ENCODE results near the gene PRR30. TPM values are rescaled to one million over a fixed set of nuclear protein-coding genes. Genes with fewer than 3 reads are reported as not detected.
A peak's percentile ranks its signal among the peaks of the same experiment; 100 is the strongest.

Gene PRR30
- total RNA-seq, 4 donors from 2014 or later, result 0.27 to 0.67 TPM; not detected in 2

DNA sequence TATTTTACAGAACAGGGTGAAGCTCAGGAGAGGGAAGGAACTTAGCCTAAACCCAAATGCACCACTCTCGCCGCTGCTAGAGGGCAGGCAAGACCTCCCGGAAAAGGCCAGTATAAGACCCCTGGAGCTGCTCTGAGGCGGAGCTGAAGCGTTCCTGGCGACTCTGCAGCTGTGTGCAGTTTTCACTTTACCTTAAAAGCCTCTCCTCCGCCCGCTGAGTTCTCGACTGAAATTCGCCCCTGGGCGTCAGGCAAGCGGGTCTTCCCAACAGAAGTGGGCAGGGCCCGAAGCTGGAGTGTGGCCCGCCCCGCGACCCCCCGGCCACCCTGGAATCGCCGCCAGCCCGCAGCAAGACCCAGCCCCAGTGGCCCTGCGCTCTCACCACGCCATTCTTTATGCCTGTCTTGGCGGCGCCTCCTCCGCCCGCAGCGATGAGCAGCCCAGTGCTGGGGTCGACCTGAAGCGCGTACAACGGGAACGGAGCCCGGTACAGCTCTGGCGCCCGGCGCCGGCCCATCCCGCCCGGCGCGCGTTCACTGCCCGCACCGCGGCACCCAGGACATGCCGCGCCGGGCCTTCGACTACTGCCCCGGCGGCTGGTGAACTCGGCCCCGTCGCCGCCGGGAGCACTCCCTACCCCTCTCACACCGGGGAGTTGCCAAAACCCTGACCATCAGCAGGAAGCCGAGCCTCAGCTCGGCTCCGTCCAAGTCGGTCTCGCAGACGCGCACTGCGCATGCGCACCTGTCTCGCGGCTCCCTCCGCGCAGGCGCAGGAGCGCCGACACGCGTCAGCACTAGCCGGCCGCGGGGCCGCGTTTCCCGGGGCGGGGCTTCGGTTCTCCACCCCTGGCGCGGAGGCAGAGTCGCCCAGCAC, 5.1 kb downstream of the PRR30 start, which contains the start of gene PREB:
Gene PREB, minus strand, starts transcription at position 732 of the 876 bp plus-strand sequence. Its CDS starts 215 bp downstream, at position 517.
- peak in 1 of 2 donors; percentile 92 for TF ChIP-seq POLR2A (IDR thresholded peaks at IDR 0.05)
- TF ChIP-seq, protein P1, sequence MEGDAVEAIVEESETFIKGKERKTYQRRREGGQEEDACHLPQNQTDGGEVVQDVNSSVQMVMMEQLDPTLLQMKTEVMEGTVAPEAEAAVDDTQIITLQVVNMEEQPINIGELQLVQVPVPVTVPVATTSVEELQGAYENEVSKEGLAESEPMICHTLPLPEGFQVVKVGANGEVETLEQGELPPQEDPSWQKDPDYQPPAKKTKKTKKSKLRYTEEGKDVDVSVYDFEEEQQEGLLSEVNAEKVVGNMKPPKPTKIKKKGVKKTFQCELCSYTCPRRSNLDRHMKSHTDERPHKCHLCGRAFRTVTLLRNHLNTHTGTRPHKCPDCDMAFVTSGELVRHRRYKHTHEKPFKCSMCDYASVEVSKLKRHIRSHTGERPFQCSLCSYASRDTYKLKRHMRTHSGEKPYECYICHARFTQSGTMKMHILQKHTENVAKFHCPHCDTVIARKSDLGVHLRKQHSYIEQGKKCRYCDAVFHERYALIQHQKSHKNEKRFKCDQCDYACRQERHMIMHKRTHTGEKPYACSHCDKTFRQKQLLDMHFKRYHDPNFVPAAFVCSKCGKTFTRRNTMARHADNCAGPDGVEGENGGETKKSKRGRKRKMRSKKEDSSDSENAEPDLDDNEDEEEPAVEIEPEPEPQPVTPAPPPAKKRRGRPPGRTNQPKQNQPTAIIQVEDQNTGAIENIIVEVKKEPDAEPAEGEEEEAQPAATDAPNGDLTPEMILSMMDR (IDR thresholded peaks at IDR 0.05), result peak in 1 of 6 experiments; percentile 7
- 0 to 2% methylated on average over 6 to 42 of the region's 86 CpGs for WGBS, 2 donors
- peaks cover 10 to 12% of the 10 kb centered on the region in 2 donors for H3K4me1 ChIP-seq
- H3K4me3 ChIP-seq (replicated peaks in 1 of 3), result peak within 1 kb of the TSS; percentile 65 to 100 (median 70)
- H3K27ac ChIP-seq, result peak within 1 kb of the TSS; percentile 48 to 87 (median 78)
- peaks cover 11 to 24% of the 10 kb centered on the region in 2 donors for H3K36me3 ChIP-seq
- no peaks in the 10 kb centered on the region for H3K27me3 ChIP-seq
- no peaks in the 10 kb centered on the region for H3K9me3 ChIP-seq
- DNase-seq, result peak; percentile 97 to 98
- intact Hi-C loops (cut with DNase I), result no loop called here

DNA sequence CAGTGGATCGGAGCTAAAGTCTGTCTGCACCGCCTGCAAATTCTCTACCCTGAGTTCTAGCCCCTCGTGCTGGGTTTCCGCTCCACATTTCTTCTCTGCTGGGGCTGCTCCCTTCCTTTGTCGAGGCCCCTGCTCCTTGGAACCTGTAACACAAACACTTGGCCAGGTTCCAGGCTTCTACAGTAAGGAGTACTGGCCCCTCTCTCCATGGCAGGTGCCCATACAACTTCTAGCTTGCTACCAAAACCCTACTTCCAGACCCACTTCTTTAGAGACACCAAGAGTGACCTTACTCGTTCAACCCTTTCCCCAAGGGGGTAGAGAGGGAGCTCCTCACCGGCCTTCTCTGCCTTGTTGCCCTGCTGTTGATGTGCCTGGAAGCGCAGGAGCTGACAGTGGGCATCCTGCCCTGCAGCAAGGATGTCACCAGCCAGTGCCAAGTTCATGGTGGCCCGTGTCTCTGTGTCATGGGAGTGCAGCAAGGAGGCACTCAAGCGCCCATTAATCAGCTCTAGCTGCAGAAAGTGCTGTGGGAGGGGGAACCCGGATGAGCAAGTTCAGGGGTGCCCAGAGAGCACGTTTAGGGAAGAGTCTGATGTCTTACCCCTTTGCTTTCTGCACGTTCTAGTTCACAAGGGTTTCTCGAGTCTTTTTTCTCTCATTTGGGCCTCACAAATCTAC, 5.9 kb downstream of the PRR30 start:
- TF ChIP-seq POLR2A (IDR thresholded peaks at IDR 0.05), result no peak
- TF ChIP-seq, protein P1 (IDR thresholded peaks at IDR 0.05), result no peak
- H3K27me3 ChIP-seq, result no peaks in the 10 kb centered on the region
- H3K4me1 ChIP-seq, result peaks cover 10 to 12% of the 10 kb centered on the region in 2 donors
- peaks cover 11 to 24% of the 10 kb centered on the region in 2 donors for H3K36me3 ChIP-seq
- H3K4me3 ChIP-seq (replicated peaks in 1 of 3), result peak overlapping the region; percentile 65 to 100 (median 70)
- no peak for DNase-seq
- peak overlapping the region in 1 of 3 donors; percentile 87 for H3K27ac ChIP-seq
- no peaks in the 10 kb centered on the region for H3K9me3 ChIP-seq
- WGBS, 2 donors, result 34 to 35% methylated on average over 14 of the region's 14 CpGs
- intact Hi-C loops (cut with DNase I), result no loop called here

DNA sequence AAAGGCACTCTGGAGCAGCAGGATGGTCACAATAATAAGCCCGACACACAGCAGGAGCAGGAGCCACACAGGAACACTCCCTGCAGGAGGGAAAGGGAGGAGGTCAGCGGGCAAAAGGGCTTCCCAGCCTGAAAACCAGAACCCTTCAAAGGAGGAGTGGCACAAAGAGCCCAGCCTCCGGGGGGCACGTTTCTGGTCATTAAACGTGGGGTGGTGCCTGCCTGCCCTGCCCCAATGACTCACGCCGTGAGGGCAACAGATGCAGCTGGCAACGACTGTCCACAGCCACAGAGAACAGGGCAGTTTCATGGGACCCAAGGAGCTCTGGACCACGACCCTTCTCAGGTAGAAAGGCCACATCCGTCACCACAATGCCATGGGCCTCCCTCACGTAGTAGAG, 7.8 kb downstream of the PRR30 start:
- WGBS, 2 donors, result 93% methylated on average over 8 to 11 of the region's 11 CpGs
- H3K27ac ChIP-seq, result no peak overlapping the region
- H3K36me3 ChIP-seq, result peaks cover 11 to 24% of the 10 kb centered on the region in 2 donors
- intact Hi-C loops (cut with DNase I), result no loop called here
- H3K27me3 ChIP-seq, result no peaks in the 10 kb centered on the region
- no peak for DNase-seq
- TF ChIP-seq POLR2A (IDR thresholded peaks at IDR 0.05), result no peak
- TF ChIP-seq, protein P1 (IDR thresholded peaks at IDR 0.05), result no peak
- no peaks in the 10 kb centered on the region for H3K9me3 ChIP-seq
- no peak overlapping the region for H3K4me3 ChIP-seq (replicated peaks in 1 of 3)
- peaks cover 10 to 12% of the 10 kb centered on the region in 2 donors for H3K4me1 ChIP-seq

DNA sequence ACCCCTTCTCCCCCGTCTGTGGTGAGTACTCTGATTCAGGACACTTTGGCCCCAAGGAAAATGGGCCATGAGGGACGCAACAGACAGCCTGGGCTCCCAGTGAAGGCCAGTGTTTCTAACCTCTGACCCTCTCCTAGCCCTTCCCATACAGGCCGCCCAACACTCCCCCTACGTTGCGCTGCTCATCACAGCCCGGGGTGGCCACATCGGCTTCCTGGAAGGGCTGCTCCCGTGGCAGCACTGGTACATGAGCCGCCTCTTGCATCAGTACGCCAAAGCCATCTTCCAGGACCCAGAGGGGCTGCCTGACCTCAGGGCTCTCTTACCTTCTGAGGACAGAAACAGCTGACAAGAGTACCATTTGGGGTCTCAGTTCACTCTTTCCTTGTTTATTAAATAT, 8.8 kb downstream of the PRR30 start:
- Histone ChIP-seq H3K9me3 (no peaks in the 10 kb centered on the region), H3K27ac (no peak overlapping the region), H3K4me3 (replicated peaks in 1 of 3) (no peak overlapping the region), H3K4me1 (peaks cover 10 to 12% of the 10 kb centered on the region in 2 donors), H3K36me3 (peaks cover 11 to 24% of the 10 kb centered on the region in 2 donors), H3K27me3 (no peaks in the 10 kb centered on the region)
- TF ChIP-seq, protein P1 (IDR thresholded peaks at IDR 0.05), result no peak
- no peak for TF ChIP-seq POLR2A (IDR thresholded peaks at IDR 0.05)
- WGBS, 2 donors, result 92 to 96% methylated on average over 9 to 10 of the region's 10 CpGs
- DNase-seq, result no peak
- intact Hi-C loops (cut with DNase I), result no loop called here

Measured in thyroid gland (tissue), 4 donors.